Measurements from ENCODE around the gene GCN1.

DNA sequence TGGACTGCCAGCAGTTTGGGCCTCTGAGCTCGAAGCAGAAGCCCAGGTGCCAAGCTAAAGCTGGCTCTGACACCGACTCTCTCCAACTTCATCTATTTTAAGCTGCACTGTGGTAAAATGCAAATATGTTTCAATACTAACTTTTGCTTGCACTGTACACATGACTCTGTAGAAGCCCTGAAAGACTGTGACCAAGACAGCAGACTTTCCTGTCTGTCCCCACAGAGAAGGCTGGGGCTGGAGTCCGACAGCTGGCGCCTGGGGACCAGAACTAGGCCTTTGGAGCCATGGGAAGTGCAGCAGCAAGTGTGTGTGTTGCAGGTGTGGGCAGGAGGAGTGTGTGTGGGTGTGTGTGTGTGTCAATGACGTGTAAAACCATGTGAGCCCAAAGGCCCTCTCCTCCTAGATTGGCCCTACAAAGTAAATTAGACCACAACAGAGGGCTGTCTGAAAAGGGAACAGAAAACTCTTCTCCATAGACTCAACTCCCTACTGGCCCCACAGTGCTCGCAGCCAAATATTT, 61.6 kb downstream of the GCN1 start:
- TF ChIP-seq POLR2AphosphoS5 (IDR thresholded peaks at IDR 0.05; ENCODE audit: low read depth, low read length) (no peak), SIN3A (conservative IDR thresholded peaks at IDR 0.05 in 1 of 2, IDR thresholded peaks at IDR 0.05 in 1 of 2; ENCODE audit: low read depth in 1 of 2, low read length in 2 of 2) (no peak), CBX5 (IDR thresholded peaks at IDR 0.05; ENCODE audit: low read depth, low read length) (no peak)
- TF ChIP-seq, protein P1, sequence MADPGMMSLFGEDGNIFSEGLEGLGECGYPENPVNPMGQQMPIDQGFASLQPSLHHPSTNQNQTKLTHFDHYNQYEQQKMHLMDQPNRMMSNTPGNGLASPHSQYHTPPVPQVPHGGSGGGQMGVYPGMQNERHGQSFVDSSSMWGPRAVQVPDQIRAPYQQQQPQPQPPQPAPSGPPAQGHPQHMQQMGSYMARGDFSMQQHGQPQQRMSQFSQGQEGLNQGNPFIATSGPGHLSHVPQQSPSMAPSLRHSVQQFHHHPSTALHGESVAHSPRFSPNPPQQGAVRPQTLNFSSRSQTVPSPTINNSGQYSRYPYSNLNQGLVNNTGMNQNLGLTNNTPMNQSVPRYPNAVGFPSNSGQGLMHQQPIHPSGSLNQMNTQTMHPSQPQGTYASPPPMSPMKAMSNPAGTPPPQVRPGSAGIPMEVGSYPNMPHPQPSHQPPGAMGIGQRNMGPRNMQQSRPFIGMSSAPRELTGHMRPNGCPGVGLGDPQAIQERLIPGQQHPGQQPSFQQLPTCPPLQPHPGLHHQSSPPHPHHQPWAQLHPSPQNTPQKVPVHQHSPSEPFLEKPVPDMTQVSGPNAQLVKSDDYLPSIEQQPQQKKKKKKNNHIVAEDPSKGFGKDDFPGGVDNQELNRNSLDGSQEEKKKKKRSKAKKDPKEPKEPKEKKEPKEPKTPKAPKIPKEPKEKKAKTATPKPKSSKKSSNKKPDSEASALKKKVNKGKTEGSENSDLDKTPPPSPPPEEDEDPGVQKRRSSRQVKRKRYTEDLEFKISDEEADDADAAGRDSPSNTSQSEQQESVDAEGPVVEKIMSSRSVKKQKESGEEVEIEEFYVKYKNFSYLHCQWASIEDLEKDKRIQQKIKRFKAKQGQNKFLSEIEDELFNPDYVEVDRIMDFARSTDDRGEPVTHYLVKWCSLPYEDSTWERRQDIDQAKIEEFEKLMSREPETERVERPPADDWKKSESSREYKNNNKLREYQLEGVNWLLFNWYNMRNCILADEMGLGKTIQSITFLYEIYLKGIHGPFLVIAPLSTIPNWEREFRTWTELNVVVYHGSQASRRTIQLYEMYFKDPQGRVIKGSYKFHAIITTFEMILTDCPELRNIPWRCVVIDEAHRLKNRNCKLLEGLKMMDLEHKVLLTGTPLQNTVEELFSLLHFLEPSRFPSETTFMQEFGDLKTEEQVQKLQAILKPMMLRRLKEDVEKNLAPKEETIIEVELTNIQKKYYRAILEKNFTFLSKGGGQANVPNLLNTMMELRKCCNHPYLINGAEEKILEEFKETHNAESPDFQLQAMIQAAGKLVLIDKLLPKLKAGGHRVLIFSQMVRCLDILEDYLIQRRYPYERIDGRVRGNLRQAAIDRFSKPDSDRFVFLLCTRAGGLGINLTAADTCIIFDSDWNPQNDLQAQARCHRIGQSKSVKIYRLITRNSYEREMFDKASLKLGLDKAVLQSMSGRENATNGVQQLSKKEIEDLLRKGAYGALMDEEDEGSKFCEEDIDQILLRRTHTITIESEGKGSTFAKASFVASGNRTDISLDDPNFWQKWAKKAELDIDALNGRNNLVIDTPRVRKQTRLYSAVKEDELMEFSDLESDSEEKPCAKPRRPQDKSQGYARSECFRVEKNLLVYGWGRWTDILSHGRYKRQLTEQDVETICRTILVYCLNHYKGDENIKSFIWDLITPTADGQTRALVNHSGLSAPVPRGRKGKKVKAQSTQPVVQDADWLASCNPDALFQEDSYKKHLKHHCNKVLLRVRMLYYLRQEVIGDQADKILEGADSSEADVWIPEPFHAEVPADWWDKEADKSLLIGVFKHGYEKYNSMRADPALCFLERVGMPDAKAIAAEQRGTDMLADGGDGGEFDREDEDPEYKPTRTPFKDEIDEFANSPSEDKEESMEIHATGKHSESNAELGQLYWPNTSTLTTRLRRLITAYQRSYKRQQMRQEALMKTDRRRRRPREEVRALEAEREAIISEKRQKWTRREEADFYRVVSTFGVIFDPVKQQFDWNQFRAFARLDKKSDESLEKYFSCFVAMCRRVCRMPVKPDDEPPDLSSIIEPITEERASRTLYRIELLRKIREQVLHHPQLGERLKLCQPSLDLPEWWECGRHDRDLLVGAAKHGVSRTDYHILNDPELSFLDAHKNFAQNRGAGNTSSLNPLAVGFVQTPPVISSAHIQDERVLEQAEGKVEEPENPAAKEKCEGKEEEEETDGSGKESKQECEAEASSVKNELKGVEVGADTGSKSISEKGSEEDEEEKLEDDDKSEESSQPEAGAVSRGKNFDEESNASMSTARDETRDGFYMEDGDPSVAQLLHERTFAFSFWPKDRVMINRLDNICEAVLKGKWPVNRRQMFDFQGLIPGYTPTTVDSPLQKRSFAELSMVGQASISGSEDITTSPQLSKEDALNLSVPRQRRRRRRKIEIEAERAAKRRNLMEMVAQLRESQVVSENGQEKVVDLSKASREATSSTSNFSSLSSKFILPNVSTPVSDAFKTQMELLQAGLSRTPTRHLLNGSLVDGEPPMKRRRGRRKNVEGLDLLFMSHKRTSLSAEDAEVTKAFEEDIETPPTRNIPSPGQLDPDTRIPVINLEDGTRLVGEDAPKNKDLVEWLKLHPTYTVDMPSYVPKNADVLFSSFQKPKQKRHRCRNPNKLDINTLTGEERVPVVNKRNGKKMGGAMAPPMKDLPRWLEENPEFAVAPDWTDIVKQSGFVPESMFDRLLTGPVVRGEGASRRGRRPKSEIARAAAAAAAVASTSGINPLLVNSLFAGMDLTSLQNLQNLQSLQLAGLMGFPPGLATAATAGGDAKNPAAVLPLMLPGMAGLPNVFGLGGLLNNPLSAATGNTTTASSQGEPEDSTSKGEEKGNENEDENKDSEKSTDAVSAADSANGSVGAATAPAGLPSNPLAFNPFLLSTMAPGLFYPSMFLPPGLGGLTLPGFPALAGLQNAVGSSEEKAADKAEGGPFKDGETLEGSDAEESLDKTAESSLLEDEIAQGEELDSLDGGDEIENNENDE (IDR thresholded peaks at IDR 0.05; ENCODE audit: insufficient replicate concordance, low read length): no peak
- TF ChIP-seq, protein P2, sequence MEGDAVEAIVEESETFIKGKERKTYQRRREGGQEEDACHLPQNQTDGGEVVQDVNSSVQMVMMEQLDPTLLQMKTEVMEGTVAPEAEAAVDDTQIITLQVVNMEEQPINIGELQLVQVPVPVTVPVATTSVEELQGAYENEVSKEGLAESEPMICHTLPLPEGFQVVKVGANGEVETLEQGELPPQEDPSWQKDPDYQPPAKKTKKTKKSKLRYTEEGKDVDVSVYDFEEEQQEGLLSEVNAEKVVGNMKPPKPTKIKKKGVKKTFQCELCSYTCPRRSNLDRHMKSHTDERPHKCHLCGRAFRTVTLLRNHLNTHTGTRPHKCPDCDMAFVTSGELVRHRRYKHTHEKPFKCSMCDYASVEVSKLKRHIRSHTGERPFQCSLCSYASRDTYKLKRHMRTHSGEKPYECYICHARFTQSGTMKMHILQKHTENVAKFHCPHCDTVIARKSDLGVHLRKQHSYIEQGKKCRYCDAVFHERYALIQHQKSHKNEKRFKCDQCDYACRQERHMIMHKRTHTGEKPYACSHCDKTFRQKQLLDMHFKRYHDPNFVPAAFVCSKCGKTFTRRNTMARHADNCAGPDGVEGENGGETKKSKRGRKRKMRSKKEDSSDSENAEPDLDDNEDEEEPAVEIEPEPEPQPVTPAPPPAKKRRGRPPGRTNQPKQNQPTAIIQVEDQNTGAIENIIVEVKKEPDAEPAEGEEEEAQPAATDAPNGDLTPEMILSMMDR (IDR thresholded peaks at IDR 0.05; ENCODE audit: control extremely low read depth in 1 of 3, insufficient read depth in 1 of 3, low read depth in 1 of 3, low read length in 3 of 3): no peak
- TF ChIP-seq, protein P3, sequence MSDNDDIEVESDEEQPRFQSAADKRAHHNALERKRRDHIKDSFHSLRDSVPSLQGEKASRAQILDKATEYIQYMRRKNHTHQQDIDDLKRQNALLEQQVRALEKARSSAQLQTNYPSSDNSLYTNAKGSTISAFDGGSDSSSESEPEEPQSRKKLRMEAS (IDR thresholded peaks at IDR 0.05): no peak

Data from H1 (cell line).